GM18858 (cell line): ENCODE results near the gene NOS1AP.
"Not testable (repeated sequence)": the region's sequence is repeated elsewhere in the genome, so short reads cannot be mapped to it uniquely, and the experiment has no call there.

Source experiments
- ATAC-seq: cut with Tn5 transposase; IDR thresholded peaks from one replicate; pipeline ENCODE4 v1.9.1; 2021; ENCODE audit not compliant: unreplicated experiment

Gene NOS1AP

DNA sequence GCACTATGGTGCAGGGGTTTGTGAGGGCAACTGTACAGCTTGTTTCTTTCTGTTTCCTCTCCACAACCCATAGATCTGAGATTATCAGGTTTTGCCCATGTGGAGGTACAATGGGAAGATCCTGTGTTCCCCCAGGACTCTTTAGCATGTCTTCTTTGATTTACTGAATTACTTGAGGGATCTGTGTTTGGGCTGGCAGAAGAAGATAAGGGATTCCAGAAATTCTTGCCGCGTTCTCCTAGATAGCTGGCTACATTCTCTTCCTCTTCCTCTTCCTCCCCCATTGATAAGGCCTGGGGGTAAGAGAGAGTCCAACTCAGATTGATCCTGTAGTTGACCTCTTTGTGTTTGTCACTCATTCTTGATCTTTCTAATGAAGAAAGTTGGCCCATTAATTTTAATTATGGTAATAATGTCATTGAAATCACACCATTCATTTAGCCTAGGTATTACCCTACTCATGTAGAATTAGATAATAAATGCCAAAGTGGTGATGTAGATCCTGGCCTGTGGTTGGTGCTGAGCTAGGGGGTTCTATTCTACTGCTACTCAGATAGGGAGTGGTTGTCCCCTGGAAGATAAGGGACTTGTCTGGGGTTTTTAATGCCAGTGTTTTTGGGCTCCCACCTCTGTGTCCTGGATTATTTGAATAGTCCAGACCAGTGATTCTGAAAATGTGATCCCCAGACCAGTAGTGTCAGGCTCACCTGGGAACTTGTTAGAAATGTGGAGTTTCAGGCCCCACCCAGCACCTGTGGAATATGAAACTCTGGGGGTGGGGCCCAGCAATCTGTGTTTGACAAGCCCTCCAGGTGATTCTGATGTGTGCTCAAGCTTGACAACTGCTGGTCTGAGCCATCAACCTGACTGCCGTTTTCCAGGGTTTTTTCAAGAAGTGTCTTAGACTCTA is 122.2 kb downstream of the NOS1AP start:
- ATAC-seq = no peak

DNA sequence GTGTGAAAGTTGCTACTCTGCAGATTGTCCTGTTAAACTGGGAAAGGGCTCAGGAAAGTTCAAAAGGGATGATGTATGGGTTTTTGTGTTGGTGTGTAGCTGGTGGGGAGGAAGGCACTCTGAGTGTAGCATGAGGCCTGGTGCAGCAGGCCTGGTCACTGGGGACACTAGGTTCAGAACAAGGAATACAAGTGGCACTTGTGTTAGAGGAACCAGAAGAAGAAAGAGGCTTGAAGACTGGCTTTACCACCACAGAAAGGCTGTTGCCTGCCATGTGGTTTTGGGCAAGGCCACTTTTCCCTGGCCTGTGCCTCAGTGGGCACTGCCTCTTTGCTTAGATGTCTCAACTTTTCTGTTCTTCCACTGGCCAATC is 122.8 kb downstream of the NOS1AP start:
- ATAC-seq = no peak

DNA sequence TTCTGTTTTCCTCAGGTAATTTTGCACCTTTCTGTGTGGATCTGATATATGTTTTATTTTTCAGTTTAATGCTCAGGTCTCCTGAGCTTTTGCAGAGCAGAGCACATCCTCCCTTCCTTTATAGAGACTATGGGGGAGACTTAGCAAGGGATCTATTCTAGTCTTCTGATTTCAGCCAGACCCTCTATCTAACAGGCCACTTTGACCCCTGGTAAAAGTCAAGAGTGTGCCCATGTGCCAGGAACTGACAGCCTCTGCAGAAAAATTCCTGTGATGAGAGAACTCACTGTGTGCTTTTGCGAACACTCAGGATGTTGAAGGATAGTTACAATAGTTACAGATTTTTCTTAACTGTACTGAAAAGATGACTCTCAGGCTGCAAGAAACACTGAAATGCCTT is 123.3 kb downstream of the NOS1AP start:
- no peak for ATAC-seq

DNA sequence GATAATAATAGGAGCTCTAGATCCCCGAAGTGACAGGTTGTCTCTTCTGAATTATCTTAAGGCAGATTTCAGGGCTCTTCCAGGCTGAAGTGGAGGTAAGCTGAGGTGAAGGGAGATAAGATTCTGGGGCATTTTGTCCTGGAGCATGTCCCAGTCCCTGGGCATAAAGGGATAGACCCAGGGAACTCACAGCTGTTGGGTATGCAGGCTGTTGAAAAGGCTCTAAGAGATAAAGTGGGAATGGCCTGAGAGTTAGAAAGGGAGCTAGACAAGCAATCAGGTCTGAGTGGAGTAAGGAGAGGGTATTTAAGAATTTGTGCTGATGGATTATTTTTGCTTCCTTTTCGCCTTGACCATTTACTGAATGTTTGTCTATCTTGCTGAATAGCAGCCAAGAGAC is 123.7 kb downstream of the NOS1AP start:
- no peak for ATAC-seq

DNA sequence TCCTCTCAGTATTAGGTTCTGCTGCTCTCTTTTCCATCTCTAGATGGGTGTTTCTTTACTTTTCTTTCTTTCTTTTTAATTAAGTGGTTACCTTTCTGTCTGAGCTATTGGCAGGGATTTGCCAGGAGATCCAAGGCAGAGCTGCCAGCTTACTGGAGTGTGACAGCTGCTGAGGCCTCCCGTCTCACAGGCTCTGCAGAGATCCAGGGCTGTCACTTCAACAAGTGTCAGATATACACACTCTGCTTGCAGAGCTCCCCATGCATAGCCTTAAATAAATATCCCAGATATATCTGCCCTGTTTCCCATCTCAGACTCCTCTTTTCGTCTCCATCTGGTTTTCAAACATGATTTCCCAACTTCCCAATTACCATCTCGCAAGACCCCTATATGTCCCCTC is 124.3 kb downstream of the NOS1AP start:
- ATAC-seq = no peak

DNA sequence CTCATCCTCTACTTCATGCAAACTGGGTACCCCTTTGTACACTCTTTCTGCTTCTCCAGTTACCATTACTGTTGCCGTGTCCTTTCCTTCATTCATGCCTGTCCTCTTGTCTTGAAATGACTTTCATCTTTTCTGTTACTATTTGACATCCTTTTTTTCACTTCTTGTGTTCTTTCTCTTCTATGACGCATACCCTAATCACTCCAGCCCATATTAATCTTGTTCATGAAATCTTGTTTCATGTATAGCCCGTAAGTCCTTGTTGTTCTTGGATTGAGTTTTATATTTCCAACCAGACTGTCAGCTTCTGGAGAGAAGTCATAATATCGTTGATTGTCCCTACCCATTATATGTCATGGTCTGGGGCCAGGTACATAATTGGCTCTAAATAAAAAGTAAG is 126.1 kb downstream of the NOS1AP start:
- no peak for ATAC-seq

DNA sequence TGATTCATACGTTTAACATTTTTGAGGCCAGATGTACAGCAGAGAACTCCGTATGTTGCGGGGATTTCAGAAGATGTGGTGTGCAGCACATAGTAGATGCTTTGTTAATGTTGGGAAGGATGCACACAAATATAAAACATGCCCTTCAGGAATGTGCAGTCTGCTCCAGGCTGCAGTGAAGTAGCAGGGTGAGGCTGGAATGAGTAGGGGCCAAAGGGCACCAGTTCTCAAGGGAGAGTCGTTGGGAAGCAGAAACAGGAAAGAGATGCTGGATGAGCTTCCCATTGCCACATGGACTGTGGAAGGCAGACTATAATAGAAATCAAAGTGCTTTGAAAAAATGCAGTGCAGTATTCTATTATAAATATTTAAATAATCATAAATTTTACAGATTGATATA is 126.9 kb downstream of the NOS1AP start:
- ATAC-seq = no peak

DNA sequence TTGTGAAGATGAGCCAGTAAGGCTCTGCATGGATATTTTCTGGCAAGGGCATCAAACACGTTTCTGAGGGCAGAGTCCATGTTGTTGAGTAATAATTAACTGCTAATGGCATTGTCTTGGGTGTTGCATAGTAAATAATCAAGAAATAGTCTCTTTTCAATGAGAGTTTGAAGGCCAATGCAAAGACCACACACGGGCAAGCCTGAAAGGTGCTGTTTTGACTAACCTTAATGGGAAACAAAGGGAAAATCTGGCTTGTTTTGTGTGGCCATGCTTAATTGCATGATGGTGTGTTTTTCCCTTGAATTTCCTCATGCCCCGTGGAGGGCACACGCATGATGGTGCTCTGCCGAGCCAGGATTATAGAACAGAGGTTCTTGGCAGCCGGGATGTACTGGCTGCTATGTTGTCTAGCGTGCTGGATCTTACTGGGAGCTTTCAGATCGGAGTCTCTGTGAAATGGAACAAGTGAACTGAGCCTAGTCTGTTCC is 127.6 kb downstream of the NOS1AP start:
- no peak for ATAC-seq

DNA sequence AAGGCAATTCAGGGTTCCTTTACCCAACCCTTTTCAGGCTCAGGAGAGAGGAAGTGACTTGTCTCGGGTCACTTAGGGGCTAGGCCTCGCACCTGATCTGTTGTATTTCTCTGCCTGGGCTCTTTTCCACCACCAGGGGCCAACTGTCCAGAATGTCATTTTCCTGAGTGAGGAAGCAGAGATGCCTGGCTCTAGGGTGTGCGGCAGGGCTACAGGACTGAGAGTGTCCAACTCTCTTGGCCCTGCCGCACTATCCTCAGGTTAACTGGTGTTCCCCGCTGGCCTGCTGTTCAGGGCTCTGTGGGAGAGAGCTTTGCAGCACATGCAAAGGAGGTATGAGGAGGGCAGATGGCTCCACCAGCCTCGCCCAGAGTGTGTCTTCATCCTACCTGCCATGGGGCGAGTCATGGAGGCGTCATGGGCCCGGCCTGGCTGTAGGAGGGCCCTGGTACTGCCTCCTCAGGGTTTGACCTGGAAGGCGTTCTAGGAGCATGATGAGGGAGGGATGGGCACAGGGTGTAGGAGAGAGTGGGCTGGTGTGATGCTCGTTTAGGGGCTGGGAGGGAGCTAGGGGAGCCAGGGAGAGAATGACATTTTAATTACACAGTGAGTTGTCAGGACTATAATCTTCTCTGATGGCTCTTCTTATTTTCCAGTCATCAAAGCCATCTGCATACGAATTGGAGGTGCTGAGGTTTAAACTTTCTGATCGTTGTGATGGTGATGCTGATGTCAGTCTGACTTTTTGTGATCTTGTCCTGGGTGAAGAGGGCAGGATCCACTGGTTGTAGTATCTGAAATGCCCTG is 128.3 kb downstream of the NOS1AP start:
- ATAC-seq = no peak

DNA sequence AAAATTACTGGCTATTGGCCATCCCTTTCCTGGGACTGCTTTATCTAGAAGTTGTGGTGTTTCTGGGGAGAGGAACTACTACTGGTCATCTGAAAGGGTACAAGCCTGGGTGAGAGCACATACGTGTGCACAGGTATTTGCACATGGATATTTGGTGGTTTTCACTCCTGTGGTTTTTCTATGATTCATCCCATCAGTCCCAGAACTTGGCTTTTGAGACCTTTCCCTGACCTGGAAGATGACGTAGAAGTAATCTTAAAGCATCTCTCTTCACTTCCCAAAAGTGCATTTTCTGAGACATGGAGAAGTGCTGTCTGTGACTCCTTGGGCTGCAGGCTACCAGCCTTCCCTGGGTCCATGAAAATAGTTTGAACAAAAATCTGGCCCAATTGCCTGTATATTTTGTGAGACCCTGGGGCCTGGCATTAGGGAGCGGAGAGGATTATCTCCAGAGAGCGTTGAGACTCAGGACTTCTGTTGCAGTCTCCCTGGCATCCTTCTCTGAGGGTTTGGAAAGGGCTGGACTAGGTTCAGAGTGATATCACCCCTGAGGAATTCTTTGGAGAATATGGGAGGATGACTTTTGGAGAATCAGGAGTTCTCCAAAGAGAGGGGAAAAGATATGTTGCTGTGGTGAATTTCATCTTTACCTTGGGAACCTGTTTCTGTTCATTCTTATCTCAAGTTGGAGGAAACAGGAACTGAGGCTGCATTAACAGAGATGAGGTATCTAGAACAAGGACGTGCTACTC is 130.8 kb downstream of the NOS1AP start:
- no peak for ATAC-seq

DNA sequence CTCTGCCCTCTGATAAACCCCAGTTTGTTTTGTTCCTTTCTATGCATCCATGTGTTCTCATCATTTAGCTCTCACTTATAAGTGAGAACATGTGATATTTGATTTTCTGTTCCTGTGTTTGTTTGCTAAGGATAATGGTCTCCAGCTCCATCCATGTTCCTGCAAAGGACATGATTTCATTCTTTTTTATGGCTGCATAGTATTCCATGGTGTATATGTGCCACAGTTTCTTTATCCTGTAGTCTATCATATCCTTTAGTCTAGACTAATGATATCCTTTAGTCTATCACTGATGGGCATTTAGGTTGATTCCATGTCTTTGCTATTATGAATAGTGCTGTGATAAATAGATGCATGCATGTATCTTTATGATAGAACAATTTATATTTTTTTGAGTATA is 131.6 kb downstream of the NOS1AP start:
- not testable (repeated sequence) for ATAC-seq

DNA sequence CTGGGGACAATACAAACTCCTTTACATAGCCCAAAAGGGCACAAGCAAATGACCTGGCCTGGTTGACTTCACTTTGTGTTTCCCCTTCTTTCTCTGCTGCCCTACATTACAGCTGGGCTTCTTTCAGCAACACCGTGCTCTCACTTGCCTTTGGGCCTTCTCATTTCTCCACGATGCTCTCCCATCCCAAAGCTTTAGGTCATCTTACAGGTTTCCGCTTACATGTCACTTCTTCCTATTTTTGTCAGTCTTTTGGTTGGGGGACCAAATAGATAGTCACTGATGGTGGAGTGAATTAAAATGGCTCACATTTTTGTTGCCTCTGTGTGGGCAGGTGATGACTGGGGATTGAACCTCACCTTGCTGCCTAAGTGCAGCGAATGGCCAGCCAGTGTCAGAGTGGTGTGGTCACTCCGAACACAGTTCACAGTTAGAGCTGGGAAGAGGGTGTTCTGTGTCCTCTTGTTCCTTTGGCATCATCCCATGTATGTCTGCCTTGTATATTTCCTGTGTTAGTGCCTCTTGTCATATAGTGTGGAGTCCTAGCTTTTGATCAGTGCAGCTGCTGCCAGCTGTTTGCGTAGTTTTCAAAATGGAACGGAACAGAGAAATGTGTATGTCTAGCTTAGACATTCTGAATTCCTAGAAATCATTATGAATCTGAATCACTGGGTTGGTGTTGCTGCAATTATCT is 134.8 kb downstream of the NOS1AP start:
- ATAC-seq = no peak

DNA sequence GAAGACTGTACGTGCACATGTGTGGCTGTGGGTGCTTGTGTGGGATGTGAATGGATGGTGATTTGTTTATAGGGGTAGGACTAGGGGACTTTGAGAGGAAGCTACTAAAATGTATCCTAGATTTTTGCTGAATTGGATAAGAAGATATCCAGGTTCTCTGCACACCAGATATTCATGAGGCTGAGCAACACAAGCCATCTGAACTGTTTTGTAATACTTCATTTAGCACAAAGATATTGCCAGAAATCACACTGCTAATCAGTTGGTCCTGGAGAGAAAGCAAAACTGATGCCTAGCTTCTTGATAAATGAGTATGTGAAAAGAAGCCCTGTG is 135.3 kb downstream of the NOS1AP start:
- no peak for ATAC-seq

DNA sequence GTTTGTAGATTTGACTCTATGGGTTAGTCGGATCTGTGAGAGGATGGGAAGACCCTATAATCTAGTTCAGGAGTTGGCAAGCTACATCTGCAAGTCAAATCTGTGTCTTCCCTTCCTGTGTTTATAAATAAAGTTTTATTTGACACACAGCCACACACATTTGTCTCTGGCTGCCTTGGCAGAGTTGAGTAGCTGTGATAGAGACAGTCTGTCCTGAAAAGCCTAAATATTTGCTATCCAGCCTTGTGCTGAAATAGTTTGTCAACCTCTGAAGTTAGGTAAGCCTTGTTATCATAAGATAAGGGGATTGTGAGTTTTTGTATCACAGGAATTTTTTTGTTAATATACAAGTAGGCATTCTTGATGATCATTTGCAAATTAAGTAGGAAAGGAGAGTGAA is 136.8 kb downstream of the NOS1AP start:
- ATAC-seq = no peak

DNA sequence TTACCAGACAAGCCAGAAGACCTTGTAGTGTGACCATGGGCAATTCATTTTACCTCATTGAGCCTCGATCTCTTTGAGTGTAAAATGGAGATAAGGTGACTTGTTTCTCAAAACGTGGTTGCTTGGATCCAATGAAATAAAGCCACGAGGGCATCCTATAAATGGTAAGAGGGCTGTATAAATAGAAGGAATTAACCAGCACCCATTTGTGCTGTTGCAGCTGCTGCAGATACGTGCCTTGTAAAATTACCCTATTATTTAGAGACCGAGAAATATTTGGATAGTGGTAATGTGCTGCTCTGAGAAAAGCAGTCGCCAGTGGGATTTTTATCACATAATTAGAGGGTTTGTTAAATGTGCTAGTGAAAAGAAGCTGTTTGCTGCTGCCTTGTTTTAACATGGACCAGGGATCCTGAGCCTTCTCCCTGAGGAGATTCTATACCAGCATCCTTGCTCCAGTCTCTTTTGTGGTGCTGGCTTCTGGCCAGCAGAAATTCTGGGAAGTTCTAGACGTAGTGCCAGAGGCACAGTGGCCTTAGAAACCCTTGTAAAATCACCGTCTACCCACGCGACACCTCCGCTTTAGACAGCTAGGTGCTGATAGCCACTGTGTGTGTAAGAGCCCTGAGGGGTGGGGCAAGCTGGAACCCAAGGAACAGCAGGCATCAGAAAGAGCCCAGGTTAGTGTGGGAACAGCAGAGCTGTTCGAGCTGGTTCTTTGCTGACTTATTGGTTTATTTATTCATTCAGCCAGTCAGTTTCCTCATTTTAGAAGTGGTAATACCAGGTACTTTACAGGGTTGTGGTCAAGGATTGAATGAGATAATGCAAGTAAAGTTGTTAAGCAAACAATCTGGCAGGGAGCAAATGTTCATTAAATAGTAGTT is 137.5 kb downstream of the NOS1AP start:
- no peak for ATAC-seq

DNA sequence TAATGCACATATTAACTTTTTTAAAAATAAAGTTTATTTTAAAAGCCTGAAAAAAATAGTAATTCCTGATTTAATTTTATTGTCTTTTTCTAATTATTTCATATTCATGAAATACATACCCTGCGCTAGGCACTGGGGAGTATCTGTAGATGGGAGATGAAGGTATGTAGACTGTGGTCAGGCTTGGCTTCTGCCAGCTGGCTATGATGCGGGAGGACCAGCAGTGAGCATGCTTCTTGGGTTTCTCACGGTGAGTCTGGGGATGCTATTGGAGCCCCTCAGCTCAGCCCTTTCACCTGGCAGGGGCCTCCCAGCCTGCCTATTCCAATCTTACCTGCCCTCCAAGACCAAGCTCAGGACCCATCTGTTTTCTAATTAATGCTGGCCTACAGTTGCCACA is 138.4 kb downstream of the NOS1AP start:
- ATAC-seq = no peak

DNA sequence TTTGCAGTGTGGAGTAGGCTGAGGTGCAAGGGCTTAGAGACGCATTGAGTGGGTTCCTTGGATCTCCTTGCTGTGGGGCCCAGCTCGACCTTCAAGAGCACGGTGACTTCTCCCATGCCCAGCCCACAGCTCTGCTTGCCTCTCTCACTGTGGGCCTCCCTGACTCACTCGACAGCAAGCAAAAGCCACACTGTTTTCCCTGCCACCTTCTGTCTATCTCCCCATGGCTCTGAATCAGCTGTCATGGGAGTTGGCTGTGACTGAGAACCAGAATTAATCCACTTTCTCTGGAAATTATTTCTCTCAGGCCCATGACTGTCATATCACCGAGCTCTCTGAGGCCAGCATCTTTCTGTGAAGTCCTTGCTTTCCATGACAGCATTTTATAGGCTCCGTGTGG is 140.7 kb downstream of the NOS1AP start:
- no peak for ATAC-seq

DNA sequence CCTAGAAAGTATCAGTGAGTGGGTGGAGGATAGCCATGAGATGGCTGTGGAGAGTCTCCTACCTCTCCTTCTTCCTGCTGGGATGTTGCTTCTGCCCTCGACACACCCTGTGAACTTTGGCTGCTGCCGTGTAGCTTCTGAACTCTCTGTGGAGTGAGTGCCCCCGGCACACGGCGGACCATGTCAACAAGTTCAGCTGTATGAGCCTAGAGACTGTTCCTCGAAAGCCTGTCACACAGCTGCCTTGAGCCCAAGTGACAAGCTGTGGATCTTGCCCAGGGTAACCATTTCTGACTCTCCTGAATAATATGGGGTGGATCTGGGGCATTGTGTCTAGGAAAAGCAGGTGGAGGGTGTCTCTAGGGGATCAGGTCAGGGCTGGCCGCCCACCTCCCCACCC is 143.2 kb downstream of the NOS1AP start:
- no peak for ATAC-seq

DNA sequence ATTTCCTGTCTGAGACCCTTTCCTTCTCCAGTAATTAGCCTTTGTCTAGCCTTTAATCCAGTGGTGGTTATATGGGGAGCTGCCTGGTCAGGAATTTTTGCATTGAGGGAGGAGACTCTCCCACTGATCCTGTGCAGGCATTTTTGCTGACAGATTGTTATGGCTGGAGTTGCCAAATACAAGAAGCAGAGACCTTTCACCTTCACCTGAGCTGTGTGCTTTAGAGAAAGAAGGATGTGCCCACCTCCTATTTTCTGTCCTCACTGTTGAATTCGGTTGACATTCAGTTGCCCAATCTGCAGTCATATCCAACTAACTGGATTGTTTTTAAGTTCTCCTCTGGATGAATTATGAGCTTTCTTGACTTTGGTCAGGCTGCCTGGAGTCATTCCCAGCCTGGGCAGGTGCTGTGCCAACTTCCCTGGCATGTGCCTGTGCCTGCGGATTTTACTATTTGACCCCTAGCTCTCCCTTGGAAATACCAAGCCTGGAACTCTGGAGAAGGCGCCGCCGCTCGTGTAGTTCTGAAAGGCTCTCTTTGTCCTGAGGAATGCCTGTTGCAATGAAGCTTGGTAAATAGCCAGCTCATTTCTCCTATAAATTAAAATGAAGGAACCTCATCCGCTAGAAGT is 143.9 kb downstream of the NOS1AP start:
- no peak for ATAC-seq

DNA sequence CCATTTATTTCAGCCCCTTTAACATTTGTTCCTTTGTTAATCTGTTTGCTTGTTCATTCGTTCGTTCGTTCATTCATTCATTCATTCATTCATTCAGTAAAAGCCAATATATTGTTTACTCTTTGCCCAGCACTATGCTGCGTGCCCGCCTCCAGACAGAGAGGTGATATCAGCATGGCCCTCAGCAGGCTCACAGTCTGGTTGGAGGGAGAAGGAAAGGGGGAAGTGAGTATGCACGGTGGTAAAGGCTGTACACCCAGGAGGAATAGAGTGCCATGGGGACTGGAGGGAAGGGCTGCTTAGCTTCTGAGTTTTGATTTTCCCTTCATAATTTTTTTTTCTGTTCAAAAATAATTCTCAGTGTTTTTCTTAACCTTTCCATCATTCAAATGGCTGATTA is 144.7 kb downstream of the NOS1AP start:
- no peak for ATAC-seq
